ENCODE data around the gene HOXD12. TPM values are rescaled to one million over a fixed set of nuclear protein-coding genes. Genes with fewer than 3 reads are reported as not detected.

Gene HOXD12
- polyA plus RNA-seq, 1 donor from 2014 or later: not detected

DNA sequence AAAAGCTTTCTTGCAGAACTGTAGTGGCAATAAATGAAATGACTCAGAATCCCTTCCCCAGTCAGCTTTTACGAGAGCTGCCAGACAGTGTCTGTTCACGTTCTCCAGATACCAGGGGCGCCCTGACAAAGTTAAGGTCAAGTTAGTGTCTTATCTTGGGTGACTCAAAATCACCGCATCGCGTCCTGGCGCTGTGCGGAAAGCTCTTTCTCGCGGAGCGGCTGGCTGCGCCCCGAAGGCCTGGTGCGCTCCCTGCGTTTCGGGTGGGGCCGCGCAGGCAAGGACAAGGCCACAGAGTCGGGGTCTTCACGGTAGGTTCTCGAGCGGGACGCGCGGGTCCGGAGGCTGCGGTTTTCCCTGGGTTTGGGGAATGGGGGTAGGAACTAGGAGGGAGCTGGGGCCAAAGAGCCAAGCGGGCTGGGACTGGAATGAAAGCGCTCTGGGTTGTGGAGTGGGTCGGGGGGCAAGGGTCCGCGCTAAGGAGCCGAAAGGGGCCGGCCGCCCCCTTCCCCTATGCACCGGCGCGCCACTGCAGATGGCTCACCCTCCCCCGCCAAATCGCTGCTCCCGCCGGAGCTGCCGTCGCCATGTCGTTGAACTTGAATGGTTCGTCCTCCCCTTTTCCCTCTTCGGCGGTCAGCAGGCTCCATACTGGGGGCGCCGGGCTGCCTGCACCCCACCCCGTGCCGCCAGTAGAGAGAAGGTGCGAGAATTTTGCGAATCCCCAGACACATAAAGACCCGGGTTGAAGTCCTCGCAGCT is 4.9 kb downstream of the HOXD12 start:
- Histone ChIP-seq H4K20me1 (ENCODE audit: insufficient read depth) (no peaks in the 10 kb centered on the region), H3K27me3 (ENCODE audit: insufficient read depth, low read depth, low read length) (peaks cover 96% of the 10 kb centered on the region), H3K36me3 (ENCODE audit: insufficient read depth, low read length) (no peaks in the 10 kb centered on the region), H3K9me2 (ENCODE audit: insufficient read depth, low read length) (no peaks in the 10 kb centered on the region), H3K4me3 (ENCODE audit: low read length) (no peak overlapping the region), H3K9ac (ENCODE audit: low read length) (no peak overlapping the region), H3K9me3 (ENCODE audit: low read length) (peaks cover 7% of the 10 kb centered on the region), H3F3A (ENCODE audit: insufficient read depth, low read length, poor library complexity, severe bottlenecking) (no peaks in the 10 kb centered on the region), H3K79me2 (replicated peaks; ENCODE audit: insufficient read depth, low read length) (no peaks in the 10 kb centered on the region), H3K4me2 (ENCODE audit: low read length) (no peak overlapping the region), H2AFZ (ENCODE audit: low read depth, low read length) (no peak overlapping the region), H3K27ac (ENCODE audit: low read length) (no peak overlapping the region)
- TF ChIP-seq EP300 (conservative IDR thresholded peaks at IDR 0.05; ENCODE audit: poor library complexity, severe bottlenecking) (no peak), EZH2 (IDR thresholded peaks at IDR 0.05; ENCODE audit: borderline replicate concordance, insufficient read depth, low read length, poor library complexity, severe bottlenecking) (peak; percentile 78)

DNA sequence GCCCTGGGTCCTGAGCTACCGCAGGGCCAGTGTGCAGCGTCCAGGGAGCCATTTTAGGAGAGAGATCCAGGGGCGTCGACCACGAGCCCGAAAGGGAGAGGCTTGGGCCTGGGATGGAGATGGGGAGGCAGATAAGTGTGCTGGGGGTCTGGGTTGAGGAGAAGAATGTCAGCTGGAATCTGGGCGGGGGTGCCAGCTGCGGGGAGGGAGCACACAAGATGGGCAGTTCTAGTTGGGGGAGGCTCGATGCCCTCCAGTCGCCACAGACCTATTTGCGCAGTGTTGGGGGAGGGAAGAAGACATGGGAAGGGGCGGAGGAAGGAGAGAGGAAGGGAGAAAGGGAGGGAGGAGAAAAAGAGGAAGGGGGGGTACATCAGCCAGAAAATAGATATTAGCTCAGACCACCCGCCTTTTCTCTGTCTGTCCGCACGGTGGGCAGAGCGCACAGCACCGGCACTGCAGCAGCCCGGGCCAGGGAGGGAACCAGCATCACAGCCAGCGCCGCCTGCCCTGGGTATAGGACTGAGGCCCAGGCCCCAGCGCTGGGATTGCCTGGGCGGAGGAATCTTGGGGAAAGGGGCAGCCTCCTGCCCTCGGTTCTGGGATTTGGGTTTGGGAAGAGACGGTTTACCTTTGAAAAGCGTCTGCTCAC is 5.6 kb downstream of the HOXD12 start:
- TF ChIP-seq EZH2 (IDR thresholded peaks at IDR 0.05; ENCODE audit: borderline replicate concordance, insufficient read depth, low read length, poor library complexity, severe bottlenecking): no peak
- no peak for TF ChIP-seq SMC3 (conservative IDR thresholded peaks at IDR 0.05; ENCODE audit: poor library complexity)
- no peak for TF ChIP-seq EP300 (conservative IDR thresholded peaks at IDR 0.05; ENCODE audit: poor library complexity, severe bottlenecking)
- TF ChIP-seq POLR2AphosphoS5 (IDR thresholded peaks at IDR 0.05): no peak
- no peak for TF ChIP-seq MXI1 (conservative IDR thresholded peaks at IDR 0.05; ENCODE audit: poor library complexity, severe bottlenecking)
- TF ChIP-seq TAF1 (IDR thresholded peaks at IDR 0.05; ENCODE audit: low read depth): no peak
- no peak for TF ChIP-seq RAD21 (conservative IDR thresholded peaks at IDR 0.05)
- TF ChIP-seq, protein P1, sequence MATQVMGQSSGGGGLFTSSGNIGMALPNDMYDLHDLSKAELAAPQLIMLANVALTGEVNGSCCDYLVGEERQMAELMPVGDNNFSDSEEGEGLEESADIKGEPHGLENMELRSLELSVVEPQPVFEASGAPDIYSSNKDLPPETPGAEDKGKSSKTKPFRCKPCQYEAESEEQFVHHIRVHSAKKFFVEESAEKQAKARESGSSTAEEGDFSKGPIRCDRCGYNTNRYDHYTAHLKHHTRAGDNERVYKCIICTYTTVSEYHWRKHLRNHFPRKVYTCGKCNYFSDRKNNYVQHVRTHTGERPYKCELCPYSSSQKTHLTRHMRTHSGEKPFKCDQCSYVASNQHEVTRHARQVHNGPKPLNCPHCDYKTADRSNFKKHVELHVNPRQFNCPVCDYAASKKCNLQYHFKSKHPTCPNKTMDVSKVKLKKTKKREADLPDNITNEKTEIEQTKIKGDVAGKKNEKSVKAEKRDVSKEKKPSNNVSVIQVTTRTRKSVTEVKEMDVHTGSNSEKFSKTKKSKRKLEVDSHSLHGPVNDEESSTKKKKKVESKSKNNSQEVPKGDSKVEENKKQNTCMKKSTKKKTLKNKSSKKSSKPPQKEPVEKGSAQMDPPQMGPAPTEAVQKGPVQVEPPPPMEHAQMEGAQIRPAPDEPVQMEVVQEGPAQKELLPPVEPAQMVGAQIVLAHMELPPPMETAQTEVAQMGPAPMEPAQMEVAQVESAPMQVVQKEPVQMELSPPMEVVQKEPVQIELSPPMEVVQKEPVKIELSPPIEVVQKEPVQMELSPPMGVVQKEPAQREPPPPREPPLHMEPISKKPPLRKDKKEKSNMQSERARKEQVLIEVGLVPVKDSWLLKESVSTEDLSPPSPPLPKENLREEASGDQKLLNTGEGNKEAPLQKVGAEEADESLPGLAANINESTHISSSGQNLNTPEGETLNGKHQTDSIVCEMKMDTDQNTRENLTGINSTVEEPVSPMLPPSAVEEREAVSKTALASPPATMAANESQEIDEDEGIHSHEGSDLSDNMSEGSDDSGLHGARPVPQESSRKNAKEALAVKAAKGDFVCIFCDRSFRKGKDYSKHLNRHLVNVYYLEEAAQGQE (IDR thresholded peaks at IDR 0.05; ENCODE audit: borderline replicate concordance): no peak
- Histone ChIP-seq H4K20me1 (ENCODE audit: insufficient read depth) (no peaks in the 10 kb centered on the region), H3K27ac (ENCODE audit: low read length) (no peak overlapping the region), H3K27me3 (ENCODE audit: insufficient read depth, low read depth, low read length) (peaks cover 96% of the 10 kb centered on the region), H3K9me2 (ENCODE audit: insufficient read depth, low read length) (no peaks in the 10 kb centered on the region), H3K79me2 (replicated peaks; ENCODE audit: insufficient read depth, low read length) (no peaks in the 10 kb centered on the region), H3K9me3 (ENCODE audit: low read length) (peaks cover 5% of the 10 kb centered on the region), H3K36me3 (ENCODE audit: insufficient read depth, low read length) (no peaks in the 10 kb centered on the region), H3K4me3 (ENCODE audit: low read length) (no peak overlapping the region), H3K9ac (ENCODE audit: low read length) (no peak overlapping the region), H3K4me2 (ENCODE audit: low read length) (no peak overlapping the region), H2AFZ (ENCODE audit: low read depth, low read length) (no peak overlapping the region), H3F3A (ENCODE audit: insufficient read depth, low read length, poor library complexity, severe bottlenecking) (no peaks in the 10 kb centered on the region)

Data from neural cell (in vitro differentiated cells).